ENCODE data around the gene XRCC1. TPM values are rescaled to one million over a fixed set of nuclear protein-coding genes. Genes with fewer than 3 reads are reported as not detected.

Gene XRCC1
- total RNA-seq, 3 donors from 2014 or later (not counting 1 experiment from before 2014, with no cell fraction given), result 33.2 to 43.9 (median 40.7) TPM

- H3K27ac ChIP-seq (ENCODE audit: low read length), result no peak overlapping the region
- peaks cover 39% of the 10 kb centered on the region for H3K36me3 ChIP-seq (ENCODE audit: control insufficient read depth, insufficient read depth, low read length)
- no peak for ATAC-seq
- H3K9me3 ChIP-seq (ENCODE audit: control insufficient read depth, insufficient read depth, low read length), result peaks cover 3% of the 10 kb centered on the region
- TF ChIP-seq, protein P1, sequence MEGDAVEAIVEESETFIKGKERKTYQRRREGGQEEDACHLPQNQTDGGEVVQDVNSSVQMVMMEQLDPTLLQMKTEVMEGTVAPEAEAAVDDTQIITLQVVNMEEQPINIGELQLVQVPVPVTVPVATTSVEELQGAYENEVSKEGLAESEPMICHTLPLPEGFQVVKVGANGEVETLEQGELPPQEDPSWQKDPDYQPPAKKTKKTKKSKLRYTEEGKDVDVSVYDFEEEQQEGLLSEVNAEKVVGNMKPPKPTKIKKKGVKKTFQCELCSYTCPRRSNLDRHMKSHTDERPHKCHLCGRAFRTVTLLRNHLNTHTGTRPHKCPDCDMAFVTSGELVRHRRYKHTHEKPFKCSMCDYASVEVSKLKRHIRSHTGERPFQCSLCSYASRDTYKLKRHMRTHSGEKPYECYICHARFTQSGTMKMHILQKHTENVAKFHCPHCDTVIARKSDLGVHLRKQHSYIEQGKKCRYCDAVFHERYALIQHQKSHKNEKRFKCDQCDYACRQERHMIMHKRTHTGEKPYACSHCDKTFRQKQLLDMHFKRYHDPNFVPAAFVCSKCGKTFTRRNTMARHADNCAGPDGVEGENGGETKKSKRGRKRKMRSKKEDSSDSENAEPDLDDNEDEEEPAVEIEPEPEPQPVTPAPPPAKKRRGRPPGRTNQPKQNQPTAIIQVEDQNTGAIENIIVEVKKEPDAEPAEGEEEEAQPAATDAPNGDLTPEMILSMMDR (IDR thresholded peaks at IDR 0.05), result no peak
- no peaks in the 10 kb centered on the region for H3K27me3 Mint-ChIP-seq (ENCODE audit: low read depth in 2 of 2)
- no peaks in the 10 kb centered on the region for H3K27me3 ChIP-seq (ENCODE audit: control insufficient read depth, insufficient read depth, low read length)
- H3K4me1 Mint-ChIP-seq, result peaks cover 7 to 10% of the 10 kb centered on the region in 2 donors
- intact Hi-C loops (cut with micrococcal nuclease), result no loop called here
- no peak overlapping the region for H3K4me3 Mint-ChIP-seq
- no peaks in the 10 kb centered on the region for H3K4me1 ChIP-seq (ENCODE audit: control insufficient read depth, insufficient read depth, low read length)
- no peak for DNase-seq
- peaks cover 13% of the 10 kb centered on the region for H3K36me3 Mint-ChIP-seq
- peaks cover 0 to 2% of the 10 kb centered on the region in 2 donors for H3K9me3 Mint-ChIP-seq
- peak overlapping the region in 1 of 2 donors; percentile 13 for H3K27ac Mint-ChIP-seq
- no peak overlapping the region for H3K4me3 ChIP-seq (ENCODE audit: low read length)
- 93% methylated on average over 3 of the region's 3 CpGs for WGBS (ENCODE audit: insufficient coverage)
Observed at GRCh38 chr19:43540381-43540780, 34.9 kb downstream of the XRCC1 start.

DNA sequence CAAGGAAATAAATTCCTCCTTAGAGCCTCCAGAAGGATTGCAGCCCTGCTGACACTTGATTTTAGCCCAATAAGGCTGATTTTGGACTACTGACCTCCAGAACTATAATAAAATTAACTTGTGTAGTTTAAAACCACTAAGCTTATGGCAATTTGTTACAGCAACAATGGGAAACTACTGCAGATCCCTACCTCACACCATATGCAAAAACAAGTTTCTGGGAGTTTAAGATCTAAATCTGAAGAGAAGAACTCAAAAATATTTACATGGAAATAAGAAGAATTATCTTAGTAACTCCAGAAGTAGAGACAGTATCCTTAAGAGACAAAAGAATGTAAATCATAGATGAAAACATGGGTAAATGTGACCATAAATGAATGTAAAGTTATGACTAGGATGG is 36.4 kb downstream of the XRCC1 start:
- DNase-seq, result no peak
- ATAC-seq, result no peak
- peaks cover 7% of the 10 kb centered on the region for H3K4me1 ChIP-seq (ENCODE audit: control insufficient read depth, insufficient read depth, low read length)
- peaks cover 32% of the 10 kb centered on the region for H3K36me3 ChIP-seq (ENCODE audit: control insufficient read depth, insufficient read depth, low read length)
- no peak overlapping the region for H3K4me3 ChIP-seq (ENCODE audit: low read length)
- H3K27ac Mint-ChIP-seq, result no peak overlapping the region
- intact Hi-C loops (cut with micrococcal nuclease), result no loop called here
- no peaks in the 10 kb centered on the region for H3K27me3 Mint-ChIP-seq (ENCODE audit: low read depth in 2 of 2)
- no peak overlapping the region for H3K27ac ChIP-seq (ENCODE audit: low read length)
- H3K36me3 Mint-ChIP-seq, result peaks cover 13% of the 10 kb centered on the region
- no peaks in the 10 kb centered on the region for H3K27me3 ChIP-seq (ENCODE audit: control insufficient read depth, insufficient read depth, low read length)
- H3K4me3 Mint-ChIP-seq, result no peak overlapping the region
- TF ChIP-seq, protein P1 (IDR thresholded peaks at IDR 0.05), result no peak
- H3K9me3 Mint-ChIP-seq, result peaks cover 0 to 2% of the 10 kb centered on the region in 2 donors
- H3K9me3 ChIP-seq (ENCODE audit: control insufficient read depth, insufficient read depth, low read length), result peaks cover 3% of the 10 kb centered on the region
- peaks cover 13 to 20% of the 10 kb centered on the region in 2 donors for H3K4me1 Mint-ChIP-seq

DNA sequence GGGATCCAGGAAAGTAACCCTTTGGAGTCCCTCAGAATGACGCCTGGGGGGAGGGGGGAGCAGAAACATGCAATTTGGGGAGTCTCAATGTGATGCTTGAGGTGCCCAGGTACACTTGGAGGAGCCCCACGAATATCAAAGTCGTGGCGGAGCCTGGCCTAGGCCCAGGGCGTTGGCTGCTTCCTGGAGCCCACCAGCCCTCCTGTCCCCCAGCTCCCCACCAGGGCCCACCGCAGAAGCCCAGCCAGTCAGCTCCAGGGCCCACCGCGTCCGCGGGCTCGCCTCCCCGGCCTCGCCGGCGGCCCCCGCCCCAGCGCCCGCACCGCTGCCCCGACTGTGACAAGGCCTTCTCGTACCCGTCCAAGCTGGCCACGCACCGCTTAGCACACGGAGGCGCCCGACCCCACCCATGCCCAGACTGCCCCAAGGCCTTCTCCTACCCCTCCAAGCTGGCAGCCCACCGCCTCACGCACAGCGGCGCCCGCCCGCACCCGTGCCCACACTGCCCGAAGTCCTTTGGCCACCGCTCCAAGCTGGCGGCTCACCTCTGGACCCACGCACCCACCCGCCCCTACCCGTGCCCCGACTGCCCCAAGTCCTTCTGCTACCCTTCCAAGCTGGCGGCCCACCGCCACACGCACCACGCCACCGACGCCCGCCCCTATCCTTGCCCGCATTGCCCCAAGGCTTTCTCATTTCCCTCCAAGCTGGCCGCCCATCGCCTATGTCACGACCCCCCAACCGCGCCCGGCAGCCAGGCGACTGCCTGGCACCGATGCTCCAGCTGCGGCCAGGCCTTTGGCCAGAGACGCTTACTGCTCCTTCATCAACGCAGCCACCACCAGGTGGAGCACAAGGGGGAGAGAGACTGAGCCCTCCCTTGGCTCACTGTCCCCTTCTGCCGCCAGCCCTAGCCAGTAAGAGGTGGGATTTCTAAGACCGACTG is 40.2 kb downstream of the XRCC1 start:
- no peak for ATAC-seq
- H3K36me3 ChIP-seq (ENCODE audit: control insufficient read depth, insufficient read depth, low read length), result peaks cover 11% of the 10 kb centered on the region
- no peak overlapping the region for H3K27ac ChIP-seq (ENCODE audit: low read length)
- H3K9me3 ChIP-seq (ENCODE audit: control insufficient read depth, insufficient read depth, low read length), result peaks cover 3% of the 10 kb centered on the region
- no peaks in the 10 kb centered on the region for H3K27me3 ChIP-seq (ENCODE audit: control insufficient read depth, insufficient read depth, low read length)
- Mint-ChIP-seq H3K27ac (peak overlapping the region; percentile 92 to 93), H3K27me3 (ENCODE audit: low read depth in 2 of 2) (no peaks in the 10 kb centered on the region), H3K9me3 (peaks cover 0 to 2% of the 10 kb centered on the region in 2 donors), H3K4me3 (peak overlapping the region; percentile 67), H3K36me3 (peaks cover 13% of the 10 kb centered on the region), H3K4me1 (peaks cover 30 to 34% of the 10 kb centered on the region in 2 donors)
- peak; percentile 44 to 58 for DNase-seq
- WGBS (ENCODE audit: insufficient coverage), result 90% methylated on average over 62 of the region's 62 CpGs
- TF ChIP-seq, protein P1 (IDR thresholded peaks at IDR 0.05), result peak; percentile 22
- no peak overlapping the region for H3K4me3 ChIP-seq (ENCODE audit: low read length)
- peaks cover 23% of the 10 kb centered on the region for H3K4me1 ChIP-seq (ENCODE audit: control insufficient read depth, insufficient read depth, low read length)
- intact Hi-C loops (cut with micrococcal nuclease), result loop anchor here (1.0 kb wide), 1 partner anchor 59 kb away; no protein-coding TSS in a partner anchor
